Mesenchymal stem cell (in vitro differentiated cells and primary cell): ENCODE results near the gene DDX59.

Experiments used
- DNase-seq: peaks from one replicate; pipeline ENCODE4 v3.0.0-alpha.2; 2013
- H2AFZ ChIP-seq: one replicate; pipeline ENCODE4 v1.6.1; 2013; ENCODE audit warnings: low read depth, mild to moderate bottlenecking, control low read depth, inconsistent platforms, low read length, moderate library complexity
- H2AK5ac ChIP-seq: 2 replicates; pipeline ENCODE4 v1.6.1; 2013; ENCODE audit warnings: low read length, moderate library complexity, mild to moderate bottlenecking, inconsistent platforms; ENCODE audit not compliant: severe bottlenecking
- H2BK120ac ChIP-seq: one replicate; pipeline ENCODE4 v1.6.1; 2013; ENCODE audit warnings: low read depth, mild to moderate bottlenecking, inconsistent platforms, low read length, moderate library complexity
- H2BK12ac ChIP-seq, 2 experiments: one replicate each; pipeline ENCODE4 v1.6.1; 2013; ENCODE audit warnings: inconsistent platforms in 2 of 2, low read length in 2 of 2, mild to moderate bottlenecking in 2 of 2, moderate library complexity in 2 of 2, control low read depth in 1 of 2
- H2BK15ac ChIP-seq: one replicate; pipeline ENCODE4 v1.6.1; 2013; ENCODE audit warnings: mild to moderate bottlenecking, low read depth, inconsistent platforms; ENCODE audit not compliant: poor library complexity, severe bottlenecking
- H2BK5ac ChIP-seq: 2 replicates; pipeline ENCODE4 v1.6.1; 2013; ENCODE audit warnings: low read depth, mild to moderate bottlenecking, low read length, control low read depth, inconsistent platforms; ENCODE audit not compliant: poor library complexity, severe bottlenecking
- H3K14ac ChIP-seq, 2 experiments: one replicate each; pipeline ENCODE4 v1.6.1; 2013; ENCODE audit warnings: inconsistent platforms in 2 of 2, low read length in 2 of 2, control low read depth in 1 of 2, mild to moderate bottlenecking in 1 of 2, moderate library complexity in 1 of 2
- H3K18ac ChIP-seq, 2 experiments: one replicate each; pipeline ENCODE4 v1.6.1; 2013; ENCODE audit warnings: inconsistent platforms in 2 of 2, low read length in 2 of 2, control low read depth in 1 of 2, low read depth in 1 of 2, mild to moderate bottlenecking in 1 of 2
- H3K23ac ChIP-seq, 2 experiments: one replicate each; pipeline ENCODE4 v1.6.1; 2013; ENCODE audit warnings: inconsistent platforms in 2 of 2, low read length in 2 of 2, mild to moderate bottlenecking in 2 of 2, moderate library complexity in 2 of 2, control low read depth in 1 of 2
- H3K27ac ChIP-seq: 2 replicates; pipeline ENCODE4 v1.5.1; 2013; ENCODE audit warnings: mild to moderate bottlenecking, moderate library complexity, low read length, control low read depth, inconsistent platforms; ENCODE audit not compliant: poor library complexity, severe bottlenecking
- H3K27me3 ChIP-seq, 2 experiments: 2 replicates each; pipeline versions ENCODE4 v1.6.1 to v1.7.0; 2013; ENCODE audit warnings: low read length in 2 of 2, mild to moderate bottlenecking in 2 of 2, moderate library complexity in 2 of 2, control low read depth in 1 of 2, inconsistent platforms in 1 of 2; ENCODE audit not compliant: control insufficient read depth in 1 of 2, insufficient read depth in 1 of 2
- H3K36me3 ChIP-seq, 2 experiments: 2 replicates each; pipeline versions ENCODE4 v1.6.1 to v1.7.0; 2013; ENCODE audit warnings: low read length in 2 of 2, control low read depth in 1 of 2, inconsistent platforms in 1 of 2, low read depth in 1 of 2, mild to moderate bottlenecking in 1 of 2; ENCODE audit not compliant: insufficient read depth in 2 of 2, control insufficient read depth in 1 of 2
- H3K4ac ChIP-seq, 2 experiments: one replicate each; pipeline ENCODE4 v1.6.1; 2013; ENCODE audit warnings: inconsistent platforms in 2 of 2, low read length in 2 of 2, mild to moderate bottlenecking in 2 of 2, moderate library complexity in 2 of 2, control low read depth in 1 of 2, low read depth in 1 of 2
- H3K4me1 ChIP-seq: 2 replicates; pipeline ENCODE4 v1.6.1; 2013; ENCODE audit warnings: low read depth, low read length, control low read depth; ENCODE audit not compliant: control insufficient read depth, insufficient read depth
- H3K4me2 ChIP-seq: 2 replicates; pipeline ENCODE4 v1.6.1; 2013; ENCODE audit warnings: low read length, mild to moderate bottlenecking, inconsistent platforms; ENCODE audit not compliant: poor library complexity, severe bottlenecking
- H3K4me3 ChIP-seq, 2 experiments: 2 replicates each; pipeline versions ENCODE4 v1.5.1 to v1.7.0; 2013; ENCODE audit warnings: low read length in 2 of 2, mild to moderate bottlenecking in 2 of 2, control low read depth in 1 of 2, low read depth in 1 of 2; ENCODE audit not compliant: insufficient read depth in 1 of 2
- H3K79me1 ChIP-seq: replicated peaks from 2 replicates; pipeline ENCODE4 v1.6.1; 2013; ENCODE audit warnings: mild to moderate bottlenecking, control low read depth, low read length, inconsistent platforms; ENCODE audit not compliant: poor library complexity, severe bottlenecking
- H3K9ac ChIP-seq: 2 replicates; pipeline ENCODE4 v1.7.0; 2013; ENCODE audit warnings: mild to moderate bottlenecking, low read length, moderate library complexity
- H3K9me3 ChIP-seq: 2 replicates; pipeline ENCODE4 v1.7.0; 2013; ENCODE audit warnings: mild to moderate bottlenecking, low read length; ENCODE audit not compliant: control insufficient read depth
- H4K8ac ChIP-seq: one replicate; pipeline ENCODE4 v1.6.1; 2013; ENCODE audit warnings: inconsistent platforms, mild to moderate bottlenecking, low read length, moderate library complexity
- H4K91ac ChIP-seq: one replicate; pipeline ENCODE4 v1.6.1; 2013; ENCODE audit warnings: mild to moderate bottlenecking, low read length, inconsistent platforms
- WGBS: methylation state at CpG from one replicate; pipeline ENCODE4 v1.1.7; 2013; ENCODE audit warnings: mixed read lengths; 5-methylcytosine and 5-hydroxymethylcytosine counted together

Gene DDX59

DNA sequence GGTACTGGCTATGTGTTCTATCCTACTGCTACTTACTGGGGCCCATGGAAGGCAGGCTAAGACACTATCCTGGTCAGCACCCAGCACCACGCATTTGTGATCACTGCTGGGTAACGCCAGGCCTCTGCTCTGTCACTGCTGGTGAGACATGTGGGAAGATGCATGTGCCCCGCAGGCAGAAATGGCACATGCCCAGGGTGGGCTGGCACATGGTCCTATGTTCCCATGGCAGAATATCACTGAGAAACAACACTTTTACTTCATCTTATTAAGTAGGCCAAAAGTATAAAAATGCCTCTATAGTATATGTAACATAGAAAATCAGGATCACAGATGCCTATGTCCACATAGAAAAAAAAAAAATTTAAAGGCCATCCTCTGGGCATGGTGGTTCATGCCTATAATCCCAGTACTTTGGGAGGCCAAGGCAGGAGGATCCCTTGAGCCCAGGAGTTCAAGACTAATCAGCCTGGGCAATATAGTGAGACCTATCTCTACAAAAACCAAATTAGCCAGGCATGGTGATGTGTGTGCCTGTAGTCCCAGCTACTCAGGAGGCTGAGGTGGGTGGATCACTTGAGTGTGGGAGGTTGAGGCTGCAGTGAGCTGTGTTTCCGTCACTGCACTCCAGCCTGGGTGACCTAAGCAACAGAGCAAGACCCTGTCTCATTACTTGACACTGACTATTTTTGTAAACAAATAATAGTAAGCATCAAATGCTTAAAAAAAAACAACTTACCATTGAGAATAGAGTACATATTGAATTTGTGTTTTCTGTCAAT, 11.5 kb downstream of the DDX59 start:
- peaks cover 13% of the 10 kb centered on the region for H3K79me1 ChIP-seq
- H3K18ac ChIP-seq: no peak overlapping the region
- no peak overlapping the region for H2BK120ac ChIP-seq
- H3K4me3 ChIP-seq: no peak overlapping the region
- H3K4ac ChIP-seq: no peak overlapping the region
- H3K23ac ChIP-seq: no peak overlapping the region
- no peak overlapping the region for H2BK12ac ChIP-seq
- H2BK5ac ChIP-seq: no peak overlapping the region
- peaks cover 13 to 67% of the 10 kb centered on the region in 2 experiments for H3K36me3 ChIP-seq
- no peak overlapping the region for H2AK5ac ChIP-seq
- DNase-seq: no peak
- no peak overlapping the region for H3K27ac ChIP-seq
- H3K4me2 ChIP-seq: no peak overlapping the region
- H3K9me3 ChIP-seq: no peaks in the 10 kb centered on the region
- no peaks in the 10 kb centered on the region for H3K27me3 ChIP-seq
- H3K14ac ChIP-seq: no peak overlapping the region
- H3K9ac ChIP-seq: no peak overlapping the region
- H4K91ac ChIP-seq: no peak overlapping the region
- no peak overlapping the region for H2AFZ ChIP-seq
- H2BK15ac ChIP-seq: no peak overlapping the region
- 96% methylated on average over 3 of the region's 4 CpGs for WGBS
- no peak overlapping the region for H4K8ac ChIP-seq
- peaks cover 8% of the 10 kb centered on the region for H3K4me1 ChIP-seq

- Histone ChIP-seq H3K9ac (no peak overlapping the region), H3K14ac (no peak overlapping the region), H3K4me2 (no peak overlapping the region), H4K8ac (no peak overlapping the region), H3K4ac (no peak overlapping the region), H3K27ac (no peak overlapping the region), H3K4me1 (peaks cover 2% of the 10 kb centered on the region), H3K4me3 (no peak overlapping the region), H3K18ac (no peak overlapping the region), H2BK5ac (no peak overlapping the region), H3K9me3 (no peaks in the 10 kb centered on the region), H2AK5ac (no peak overlapping the region), H2BK120ac (no peak overlapping the region), H3K23ac (no peak overlapping the region), H4K91ac (no peak overlapping the region), H2BK15ac (no peak overlapping the region), H3K27me3 (no peaks in the 10 kb centered on the region), H2BK12ac (no peak overlapping the region), H3K36me3 (peaks cover 10 to 49% of the 10 kb centered on the region in 2 experiments), H2AFZ (no peak overlapping the region), H3K79me1 (peaks cover 7% of the 10 kb centered on the region)
- no peak for DNase-seq
- WGBS: 95% methylated on average over 5 of the region's 5 CpGs
These were observed 15.0 kb downstream of the DDX59 start for GRCh38 chr1:200654660-200655059.

GRCh38 chr1:200653022-200653462, 16.7 kb downstream of the DDX59 start:
- Histone ChIP-seq H3K27ac (no peak overlapping the region), H3K4ac (no peak overlapping the region), H3K36me3 (peaks cover 8 to 48% of the 10 kb centered on the region in 2 experiments), H2BK12ac (no peak overlapping the region), H3K27me3 (no peaks in the 10 kb centered on the region), H4K8ac (no peak overlapping the region), H2BK15ac (no peak overlapping the region), H3K4me2 (no peak overlapping the region), H2AFZ (no peak overlapping the region), H3K4me3 (no peak overlapping the region), H3K9ac (no peak overlapping the region), H3K4me1 (no peaks in the 10 kb centered on the region), H2AK5ac (no peak overlapping the region), H3K18ac (no peak overlapping the region), H3K14ac (no peak overlapping the region), H2BK5ac (no peak overlapping the region), H2BK120ac (no peak overlapping the region), H4K91ac (no peak overlapping the region), H3K79me1 (peaks cover 6% of the 10 kb centered on the region), H3K23ac (no peak overlapping the region), H3K9me3 (no peaks in the 10 kb centered on the region)
- no peak for DNase-seq
- 71% methylated on average over 5 of the region's 5 CpGs for WGBS

DNA sequence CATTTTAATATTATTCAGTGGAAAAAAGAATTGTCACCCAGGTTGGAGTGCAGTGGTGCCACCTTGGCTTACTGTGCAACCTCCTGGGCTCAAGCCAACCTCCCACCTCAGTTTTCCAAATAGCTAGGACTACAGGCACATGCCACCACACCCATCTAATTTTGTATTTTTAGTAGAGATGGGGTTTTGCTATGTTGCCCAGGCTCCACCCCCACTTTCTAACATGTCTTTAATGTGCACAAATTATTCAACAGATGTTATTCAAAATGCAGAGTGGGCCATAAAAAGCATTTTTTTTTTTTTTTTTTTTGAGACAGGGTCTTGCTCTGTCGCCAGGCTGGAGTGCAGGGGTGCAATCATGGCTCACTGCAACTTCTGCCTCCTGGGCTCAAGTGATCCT, 17.3 kb downstream of the DDX59 start:
- Histone ChIP-seq H3K27me3 (no peaks in the 10 kb centered on the region), H3K9ac (no peak overlapping the region), H3K36me3 (peaks cover 9 to 45% of the 10 kb centered on the region in 2 experiments), H3K4ac (no peak overlapping the region), H3K4me1 (no peaks in the 10 kb centered on the region), H4K8ac (no peak overlapping the region), H2BK5ac (no peak overlapping the region), H2BK15ac (no peak overlapping the region), H3K23ac (no peak overlapping the region), H3K79me1 (peaks cover 6% of the 10 kb centered on the region), H3K18ac (no peak overlapping the region), H2AFZ (no peak overlapping the region), H2BK120ac (no peak overlapping the region), H3K9me3 (no peaks in the 10 kb centered on the region), H3K4me2 (no peak overlapping the region), H2AK5ac (no peak overlapping the region), H3K14ac (no peak overlapping the region), H3K27ac (no peak overlapping the region), H2BK12ac (no peak overlapping the region), H3K4me3 (no peak overlapping the region), H4K91ac (no peak overlapping the region)
- WGBS: 96% methylated on average over 1 of the region's 1 CpG
- DNase-seq: no peak
